Skeletal muscle satellite cell (primary cell): ENCODE measurements around the gene CSRP1.

ENCODE experiments used
- H3K27me3 ChIP-seq: 2 replicates; pipeline ENCODE4 v1.7.0; 2013; ENCODE audit warnings: low read length; ENCODE audit not compliant: control insufficient read depth, insufficient read depth
- H3K36me3 ChIP-seq: 2 replicates; pipeline ENCODE4 v1.7.0; 2013; ENCODE audit warnings: mild to moderate bottlenecking, control low read depth, low read length; ENCODE audit not compliant: insufficient read depth
- H3K4me1 ChIP-seq: 2 replicates; pipeline ENCODE4 v1.7.0; 2013; ENCODE audit warnings: low read length; ENCODE audit not compliant: control insufficient read depth, insufficient read depth
- H3K4me2 ChIP-seq: 2 replicates; pipeline ENCODE4 v1.7.0; 2013; ENCODE audit warnings: mild to moderate bottlenecking, low read length
- H3K4me3 ChIP-seq: 2 replicates; pipeline ENCODE4 v1.7.0; 2013; ENCODE audit warnings: low read length
- H3K9ac ChIP-seq: 2 replicates; pipeline ENCODE4 v1.7.0; 2013; ENCODE audit warnings: mild to moderate bottlenecking, low read depth, low read length, moderate library complexity
- H3K9me3 ChIP-seq: replicated peaks from 2 replicates; pipeline ENCODE4 v1.7.0; 2013; ENCODE audit warnings: mild to moderate bottlenecking, control low read depth, low read length

The CSRP1 gene

DNA sequence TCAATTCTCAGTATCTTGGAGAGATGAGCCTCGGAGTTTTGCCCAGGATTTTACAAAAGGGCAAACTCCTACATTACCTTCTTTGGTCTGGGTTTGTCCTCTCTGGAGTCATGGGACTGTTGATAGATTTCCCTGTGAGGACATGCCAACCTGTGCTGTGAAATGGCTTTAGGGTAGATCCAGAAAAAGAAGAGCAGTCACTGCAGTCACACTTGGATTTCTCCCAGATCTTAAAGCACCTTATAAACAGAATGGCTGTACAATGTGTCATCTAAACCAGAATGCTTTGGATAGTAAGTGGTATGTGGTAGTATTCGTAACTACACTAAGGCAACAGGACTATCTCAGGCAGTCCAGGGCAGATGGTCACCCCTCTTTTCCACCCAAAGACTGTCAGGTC, 1.9 kb upstream of the CSRP1 start:
- peaks cover 51% of the 10 kb centered on the region for H3K4me1 ChIP-seq
- H3K4me3 ChIP-seq: no peak overlapping the region
- H3K4me2 ChIP-seq: no peak overlapping the region
- H3K9ac ChIP-seq: no peak overlapping the region
- H3K9me3 ChIP-seq: no peaks in the 10 kb centered on the region
- no peaks in the 10 kb centered on the region for H3K27me3 ChIP-seq
- no peaks in the 10 kb centered on the region for H3K36me3 ChIP-seq

DNA sequence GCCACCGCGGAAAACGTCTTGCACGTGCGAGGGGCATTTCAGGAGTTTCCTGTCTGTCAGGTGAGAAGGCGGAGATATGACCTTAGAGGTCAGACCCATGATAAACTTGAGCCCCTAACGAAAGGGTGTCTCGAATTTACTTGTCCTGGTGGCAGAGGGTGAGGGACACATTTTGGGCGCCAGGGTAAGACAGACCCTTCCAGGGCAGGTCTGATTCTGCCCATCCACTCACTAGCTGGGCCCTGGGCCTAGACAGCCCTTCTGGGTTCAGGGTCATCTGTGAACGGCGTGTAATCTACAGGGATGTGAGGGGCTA, 395 bp upstream of the CSRP1 start:
- H3K9ac ChIP-seq: peak overlapping the region; percentile 99
- H3K4me2 ChIP-seq: peak overlapping the region; percentile 96
- H3K4me1 ChIP-seq: peaks cover 58% of the 10 kb centered on the region

DNA sequence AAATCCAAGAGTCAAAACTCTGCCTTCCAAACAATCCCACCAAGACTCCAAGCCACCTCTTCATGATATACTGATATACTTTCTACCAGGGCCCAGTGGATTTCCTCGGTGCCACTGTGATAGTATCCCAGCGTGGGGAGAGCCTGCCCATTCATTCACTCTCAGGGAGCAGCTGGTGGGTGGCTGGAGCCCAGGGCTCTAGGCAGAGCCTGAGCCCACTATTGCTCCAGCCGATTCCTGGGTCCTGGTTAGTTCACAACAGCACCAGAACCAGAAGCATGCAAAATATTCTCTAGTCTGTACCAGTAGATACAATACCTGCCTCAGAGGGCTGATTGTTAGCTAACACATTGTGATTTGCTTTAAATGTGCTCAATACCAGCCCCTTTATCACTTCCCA, 831 bp downstream of the CSRP1 start:
- H3K4me1 ChIP-seq: peaks cover 55% of the 10 kb centered on the region
- peak overlapping the region; percentile 96 for H3K4me2 ChIP-seq

More for the DNA sequence above, 395 bp upstream of the CSRP1 start:
- Histone ChIP-seq H3K27me3 (no peaks in the 10 kb centered on the region), H3K4me3 (peak overlapping the region; percentile 95), H3K36me3 (peaks cover 3% of the 10 kb centered on the region), H3K9me3 (no peaks in the 10 kb centered on the region)

GRCh38 chr1:201505503-201505890, 1.4 kb downstream of the CSRP1 start:
- H3K4me1 ChIP-seq: peaks cover 60% of the 10 kb centered on the region
- H3K9ac ChIP-seq: peak overlapping the region; percentile 99
- peak overlapping the region; percentile 96 for H3K4me2 ChIP-seq
- H3K9me3 ChIP-seq: no peaks in the 10 kb centered on the region
- peaks cover 10% of the 10 kb centered on the region for H3K36me3 ChIP-seq
- no peaks in the 10 kb centered on the region for H3K27me3 ChIP-seq
- peak overlapping the region; percentile 95 for H3K4me3 ChIP-seq

More for the DNA sequence above, 831 bp downstream of the CSRP1 start:
- Histone ChIP-seq H3K27me3 (no peaks in the 10 kb centered on the region), H3K4me3 (peak overlapping the region; percentile 95), H3K36me3 (peaks cover 6% of the 10 kb centered on the region), H3K9me3 (no peaks in the 10 kb centered on the region), H3K9ac (peak overlapping the region; percentile 99)

DNA sequence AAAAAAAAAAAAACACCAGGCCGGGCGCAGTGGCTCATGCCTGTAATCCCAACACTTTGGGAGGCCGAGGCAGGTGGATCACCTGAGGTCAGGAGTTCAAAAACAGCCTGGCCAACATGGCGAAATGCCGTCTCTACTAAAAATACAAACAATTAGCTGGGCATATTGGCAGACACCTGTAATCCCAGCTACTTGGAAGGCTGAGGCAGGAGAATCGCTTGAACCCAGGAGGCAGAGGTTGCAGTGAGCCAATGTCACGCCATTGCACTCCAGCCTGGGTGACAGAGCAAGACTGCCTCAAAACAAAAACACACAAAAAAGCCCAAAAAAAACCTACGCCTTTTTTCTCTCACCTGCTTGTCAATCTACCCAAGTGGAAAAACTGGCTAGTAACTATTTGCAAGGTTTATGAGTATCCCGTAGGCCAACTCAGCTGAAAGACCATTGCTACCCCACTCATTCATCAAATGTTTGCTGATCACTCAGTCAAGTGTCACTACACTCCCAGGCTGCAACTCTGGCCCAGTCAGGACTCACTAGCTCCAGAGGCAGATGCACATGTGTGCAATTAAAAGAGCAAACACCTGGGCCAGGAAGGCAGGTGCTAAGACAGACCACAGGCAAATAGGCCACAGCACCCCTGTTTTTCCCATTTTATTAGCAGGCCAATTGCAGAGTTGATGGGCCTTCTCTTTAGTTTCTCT, 2.0 kb downstream of the CSRP1 start:
- Histone ChIP-seq H3K27me3 (no peaks in the 10 kb centered on the region), H3K9me3 (no peaks in the 10 kb centered on the region), H3K4me3 (peak overlapping the region; percentile 95), H3K4me1 (peaks cover 66% of the 10 kb centered on the region), H3K4me2 (peak overlapping the region; percentile 96), H3K36me3 (peaks cover 16% of the 10 kb centered on the region), H3K9ac (peak overlapping the region; percentile 99)

DNA sequence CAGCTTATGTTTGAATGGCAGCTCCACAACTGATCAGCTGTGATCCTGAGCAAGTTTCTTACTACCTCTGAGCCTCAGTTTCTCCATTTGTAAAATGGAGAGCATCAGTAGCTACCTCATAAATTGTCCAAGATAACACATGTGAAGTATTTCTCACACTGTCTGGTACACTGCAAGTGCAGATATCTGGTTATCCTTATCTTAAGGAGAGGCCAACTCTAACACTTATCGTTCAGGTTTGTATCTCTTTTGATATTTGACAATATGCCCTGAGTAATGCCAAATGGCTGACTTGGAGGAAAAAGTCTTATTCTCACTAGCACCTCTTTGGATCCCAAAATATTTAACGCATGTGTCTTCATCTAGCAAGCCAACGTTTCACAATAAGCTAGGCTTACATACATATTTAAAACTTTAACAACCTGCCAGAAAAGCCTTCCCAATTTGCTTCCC, 2.7 kb downstream of the CSRP1 start:
- Histone ChIP-seq H3K9me3 (no peaks in the 10 kb centered on the region), H3K4me1 (peaks cover 73% of the 10 kb centered on the region), H3K4me2 (peak overlapping the region; percentile 96), H3K4me3 (peak overlapping the region; percentile 55), H3K27me3 (no peaks in the 10 kb centered on the region), H3K9ac (peak overlapping the region; percentile 99), H3K36me3 (peaks cover 21% of the 10 kb centered on the region)

GRCh38 chr1:201503397-201504176, 3.3 kb downstream of the CSRP1 start:
- peaks cover 77% of the 10 kb centered on the region for H3K4me1 ChIP-seq
- peak overlapping the region; percentile 55 for H3K4me3 ChIP-seq
- peaks cover 27% of the 10 kb centered on the region for H3K36me3 ChIP-seq
- H3K9ac ChIP-seq: peak overlapping the region; percentile 99
- no peaks in the 10 kb centered on the region for H3K9me3 ChIP-seq
- H3K27me3 ChIP-seq: no peaks in the 10 kb centered on the region
- H3K4me2 ChIP-seq: peak overlapping the region; percentile 96

DNA sequence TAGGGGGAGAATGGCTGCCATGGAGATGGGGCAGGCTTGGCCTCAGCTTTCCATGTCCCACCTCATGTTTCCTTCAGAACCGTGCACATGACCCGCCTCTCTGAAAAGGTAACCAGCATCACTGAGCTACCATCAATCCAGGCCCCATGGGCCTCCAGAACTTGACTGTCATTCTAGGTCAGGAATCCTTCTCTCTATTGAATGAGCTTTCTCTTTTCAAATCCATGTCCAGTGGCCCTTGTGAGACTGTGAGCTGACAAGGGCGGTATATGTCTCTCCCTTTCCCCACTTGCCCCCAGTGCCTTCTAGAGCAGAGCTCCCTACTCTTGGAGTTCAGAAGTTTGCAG, 4.4 kb downstream of the CSRP1 start:
- H3K36me3 ChIP-seq: peaks cover 34% of the 10 kb centered on the region
- H3K9me3 ChIP-seq: no peaks in the 10 kb centered on the region
- peak overlapping the region; percentile 99 for H3K9ac ChIP-seq
- no peaks in the 10 kb centered on the region for H3K27me3 ChIP-seq
- no peak overlapping the region for H3K4me3 ChIP-seq
- H3K4me2 ChIP-seq: peak overlapping the region; percentile 12
- H3K4me1 ChIP-seq: peaks cover 74% of the 10 kb centered on the region

- Histone ChIP-seq H3K9ac (peak overlapping the region; percentile 99), H3K27me3 (no peaks in the 10 kb centered on the region), H3K9me3 (no peaks in the 10 kb centered on the region), H3K4me2 (peak overlapping the region; percentile 12), H3K4me1 (peaks cover 70% of the 10 kb centered on the region), H3K4me3 (no peak overlapping the region), H3K36me3 (peaks cover 34% of the 10 kb centered on the region)
Observed at GRCh38 chr1:201501812-201502510, 5.0 kb downstream of the CSRP1 start.

DNA sequence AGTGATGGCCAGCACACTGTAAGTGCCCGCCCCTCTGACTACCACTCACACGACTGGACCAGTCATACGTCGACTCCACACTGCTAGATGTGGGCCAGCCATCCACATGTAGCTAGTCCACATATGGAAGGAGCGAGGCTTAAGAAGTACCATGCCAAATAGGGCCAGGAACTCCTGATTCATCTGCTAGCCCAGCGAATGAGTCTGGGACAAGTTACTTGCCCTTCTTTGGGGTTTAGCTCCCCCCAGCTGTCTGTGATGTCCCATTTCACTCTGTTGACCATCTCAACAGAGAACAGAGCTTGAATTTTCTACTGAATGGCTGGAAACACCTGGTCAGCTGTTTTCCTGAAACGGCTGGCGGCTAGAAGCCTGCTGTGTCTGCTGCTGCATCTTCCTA, 5.8 kb downstream of the CSRP1 start:
- no peak overlapping the region for H3K4me3 ChIP-seq

GRCh38 chr1:201500670-201501120, 6.2 kb downstream of the CSRP1 start:
- Histone ChIP-seq H3K4me3 (no peak overlapping the region), H3K4me1 (peaks cover 71% of the 10 kb centered on the region), H3K36me3 (peaks cover 43% of the 10 kb centered on the region), H3K9ac (peak overlapping the region; percentile 32), H3K9me3 (no peaks in the 10 kb centered on the region), H3K4me2 (peak overlapping the region; percentile 12), H3K27me3 (no peaks in the 10 kb centered on the region)

More for the DNA sequence above, 5.8 kb downstream of the CSRP1 start:
- no peaks in the 10 kb centered on the region for H3K27me3 ChIP-seq
- H3K4me1 ChIP-seq: peaks cover 71% of the 10 kb centered on the region
- H3K4me2 ChIP-seq: peak overlapping the region; percentile 12
- no peaks in the 10 kb centered on the region for H3K9me3 ChIP-seq
- peaks cover 38% of the 10 kb centered on the region for H3K36me3 ChIP-seq
- no peak overlapping the region for H3K9ac ChIP-seq
